AML-193 (cell line): Measurements from ENCODE around the gene DSTN.

ENCODE experiments used
- DNase-seq, 2 experiments: peaks; one replicate each; lab custom pipeline; 2025; lab: John Stamatoyannopoulos, UW

The DSTN gene

GRCh38 chr20:17569616-17570346 lies at the start of gene DSTN:
Gene DSTN, plus strand, starts transcription at chr20:17570075. Its CDS starts 134 bp downstream, at chr20:17570209.
- DNase-seq, result peak; percentile 66 to 77

- DNase-seq, result no peak
Measured at GRCh38 chr20:17520583-17520982, 49.3 kb upstream of the DSTN start.

- DNase-seq, result no peak
Measured at GRCh38 chr20:17522528-17522927, 47.3 kb upstream of the DSTN start.

- DNase-seq, result no peak
Measured at GRCh38 chr20:17523326-17523725, 46.5 kb upstream of the DSTN start.

- no peak for DNase-seq
Measured at GRCh38 chr20:17524560-17524959, 45.3 kb upstream of the DSTN start.

- DNase-seq, result no peak
Measured at GRCh38 chr20:17525132-17525531, 44.7 kb upstream of the DSTN start.

GRCh38 chr20:17525650-17526049 lies 44.2 kb upstream of the DSTN start:
- DNase-seq, result no peak

- DNase-seq, result no peak
Measured at GRCh38 chr20:17529586-17529985, 40.3 kb upstream of the DSTN start.

- DNase-seq, result no peak
Measured at GRCh38 chr20:17530153-17530552, 39.7 kb upstream of the DSTN start.

GRCh38 chr20:17530716-17531664 lies 38.9 kb upstream of the DSTN start, which contains the start of gene BFSP1:
Gene BFSP1, minus strand, starts transcription at chr20:17531379. Its CDS starts 50 bp downstream, at chr20:17531329.
- no peak for DNase-seq

GRCh38 chr20:17531665-17532025 lies 38.2 kb upstream of the DSTN start:
- no peak for DNase-seq

GRCh38 chr20:17533396-17533795 lies 36.5 kb upstream of the DSTN start:
- peak; percentile 5 to 17 for DNase-seq

- no peak for DNase-seq
Measured at GRCh38 chr20:17534077-17534476, 35.8 kb upstream of the DSTN start.

- DNase-seq, result peak; percentile 65 to 66
Measured at GRCh38 chr20:17536944-17537444, 32.9 kb upstream of the DSTN start.

- no peak for DNase-seq
Measured at GRCh38 chr20:17537959-17538358, 31.9 kb upstream of the DSTN start.

- DNase-seq, result no peak
Measured at GRCh38 chr20:17538517-17539170, 31.2 kb upstream of the DSTN start.

- no peak for DNase-seq
Measured at GRCh38 chr20:17541596-17541995, 28.3 kb upstream of the DSTN start.

GRCh38 chr20:17541996-17542395 lies 27.9 kb upstream of the DSTN start:
- no peak for DNase-seq

GRCh38 chr20:17542481-17542880 lies 27.4 kb upstream of the DSTN start:
- no peak for DNase-seq

GRCh38 chr20:17542993-17543412 lies 26.9 kb upstream of the DSTN start:
- DNase-seq, result no peak

GRCh38 chr20:17543531-17544131 lies 26.2 kb upstream of the DSTN start:
- DNase-seq, result no peak

- DNase-seq, result no peak
Measured at GRCh38 chr20:17545127-17545526, 24.7 kb upstream of the DSTN start.
